PC-9 (cell line): ENCODE results near the gene TTC24. TPM values are rescaled to one million over a fixed set of nuclear protein-coding genes. Genes with fewer than 3 reads are reported as not detected.
A peak's percentile ranks its signal among the peaks of the same experiment; 100 is the strongest.

Experiments used
- BruUV-seq: library from RNA; stranded (reverse); fragments of 400-500 nt; replicated peaks from 2 replicates; lab custom pipeline; 2021; lab: Mats Ljungman, UMichigan
- CTCF ChIA-PET: fragments of 300-600 bp; sonication (Branson Sonifier 250); formaldehyde crosslinking; loops from one replicate; lab custom pipeline; 2022; ENCODE audit warnings: antibody characterized with exemption; lab: Charles Lee
- POLR2A ChIA-PET: fragments of 300-600 bp; sonication (Branson Sonifier 250); formaldehyde crosslinking; loops from one replicate; lab custom pipeline; 2022; ENCODE audit warnings: antibody characterized with exemption; ENCODE audit not compliant: unreplicated experiment; lab: Charles Lee
- DNase-seq, 2 experiments: peaks; one replicate each; pipeline versions ENCODE4 v3.0.0 to v3.0.0-alpha.2; 2015 to 2022; ENCODE audit warnings: mixed read lengths in 1 of 2
- H2AFZ ChIP-seq: fragments of 200-600 bp; sonication (generic); 2 replicates; pipeline ENCODE4 v1.8.1; 2017; ENCODE audit warnings: antibody characterized with exemption
- H3F3A ChIP-seq: fragments of 200-600 bp; sonication (generic); 2 replicates; pipeline ENCODE4 v1.8.1; 2017; ENCODE audit warnings: antibody characterized with exemption, mild to moderate bottlenecking, low read depth; ENCODE audit not compliant: insufficient read depth
- H3K27ac ChIP-seq: fragments of 200-600 bp; sonication (generic); 2 replicates; pipeline ENCODE4 v1.6.1; 2016; ENCODE audit warnings: mixed run types
- H3K27me3 ChIP-seq: fragments of 200-600 bp; sonication (generic); 2 replicates; pipeline ENCODE4 v1.6.1; 2016; ENCODE audit warnings: low read depth, mixed run types; ENCODE audit not compliant: insufficient read depth
- H3K36me3 ChIP-seq: fragments of 200-600 bp; sonication (generic); 2 replicates; pipeline ENCODE4 v1.6.1; 2016; ENCODE audit warnings: low read depth, mixed run types
- H3K4me1 ChIP-seq: fragments of 200-600 bp; sonication (generic); replicated peaks from 2 replicates; pipeline ENCODE4 v1.6.1; 2016; ENCODE audit warnings: mixed run types; ENCODE audit not compliant: insufficient read depth
- H3K4me2 ChIP-seq: fragments of 200-600 bp; sonication (generic); 2 replicates; pipeline ENCODE4 v1.6.1; 2017; ENCODE audit warnings: mixed run types
- H3K4me3 ChIP-seq: fragments of 200-600 bp; sonication (generic); 2 replicates; pipeline ENCODE4 v1.6.1; 2016; ENCODE audit warnings: mixed run types
- H3K79me2 ChIP-seq: fragments of 200-600 bp; sonication (generic); 2 replicates; pipeline ENCODE4 v1.6.1; 2017; ENCODE audit warnings: low read depth, mixed run types
- H3K9me2 ChIP-seq: fragments of 200-600 bp; sonication (generic); 2 replicates; pipeline ENCODE4 v1.8.1; 2017; ENCODE audit warnings: mild to moderate bottlenecking; ENCODE audit not compliant: insufficient read depth
- H3K9me3 ChIP-seq: fragments of 200-600 bp; sonication (generic); 2 replicates; pipeline ENCODE4 v1.8.1; 2016; ENCODE audit warnings: low read depth; ENCODE audit not compliant: insufficient read depth
- H4K20me1 ChIP-seq: fragments of 200-600 bp; sonication (generic); 2 replicates; pipeline ENCODE4 v1.8.1; 2017; ENCODE audit not compliant: insufficient read depth
- EZH2 ChIP-seq: fragments of 200-600 bp; sonication (generic); IDR thresholded peaks from 2 replicates; pipeline ENCODE4 v1.8.0; 2017; ENCODE audit warnings: antibody characterized with exemption, low read depth
- intact Hi-C: fragments of 100-400 bp; cut with micrococcal nuclease; formaldehyde crosslinking; loops from one replicate; pipeline ENCODE4 v1.10.0; 2022; ENCODE audit not compliant: unreplicated experiment
- total RNA-seq: library from RNA; stranded (reverse); gene quantifications from 2 replicates; pipeline ENCODE4 v1.2.3, GENCODE V29; 2021
- TF ChIP-seq, protein P1 (sequence below): fragments of 200-600 bp; sonication (generic); conservative IDR thresholded peaks from 2 replicates; pipeline ENCODE4 v1.6.1; 2017; ENCODE audit warnings: mixed run types, antibody characterized with exemption, mild to moderate bottlenecking, moderate library complexity

The TTC24 gene
- total RNA-seq, 1 experiment from 2014 or later, result not detected

DNA sequence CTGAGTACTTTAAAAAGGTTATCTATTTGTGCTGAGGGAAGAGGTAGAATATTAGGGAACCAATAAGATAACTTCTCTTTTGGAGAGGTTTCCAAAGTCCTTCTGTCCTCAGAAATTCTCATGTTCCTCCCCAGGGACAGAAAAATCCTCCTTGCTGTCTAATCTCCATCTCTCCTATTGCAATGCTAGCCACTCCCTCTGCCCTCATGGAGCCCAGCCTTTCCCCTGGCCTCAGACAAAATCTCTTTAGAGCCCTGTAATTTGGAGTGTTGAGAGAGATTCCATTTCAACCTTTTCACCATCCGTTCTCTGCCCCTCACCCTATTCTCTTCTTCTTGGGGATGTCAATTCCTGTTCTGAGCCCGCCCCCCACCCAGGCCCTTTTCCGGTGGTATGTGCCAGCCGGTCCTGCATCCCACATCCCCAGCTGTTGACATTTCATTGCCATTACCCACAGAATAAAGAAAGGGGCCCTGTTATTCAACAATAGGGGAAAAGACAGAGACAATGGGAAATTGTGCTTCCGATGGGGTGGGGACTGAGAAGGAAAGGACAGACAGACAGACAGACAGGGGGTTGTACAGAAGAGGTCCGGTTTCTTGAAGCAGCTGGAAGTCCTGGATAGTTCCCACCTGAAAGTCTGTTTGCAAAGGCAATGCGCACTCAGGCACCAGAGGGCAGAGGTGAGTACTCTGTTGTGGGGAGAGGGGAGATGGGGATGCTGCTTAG lies 39.5 kb downstream of the TTC24 start, which contains the start of gene HAPLN2:
HAPLN2 (plus strand) TSS at position 563 of the 729 bp plus-strand sequence. CDS start 4,076 bp downstream, outside the sequence.
- CTCF ChIA-PET, result no interaction called here
- POLR2A ChIA-PET, result no interaction called here
- H3K27me3 ChIP-seq, result peaks cover 41% of the 10 kb centered on the region

DNA sequence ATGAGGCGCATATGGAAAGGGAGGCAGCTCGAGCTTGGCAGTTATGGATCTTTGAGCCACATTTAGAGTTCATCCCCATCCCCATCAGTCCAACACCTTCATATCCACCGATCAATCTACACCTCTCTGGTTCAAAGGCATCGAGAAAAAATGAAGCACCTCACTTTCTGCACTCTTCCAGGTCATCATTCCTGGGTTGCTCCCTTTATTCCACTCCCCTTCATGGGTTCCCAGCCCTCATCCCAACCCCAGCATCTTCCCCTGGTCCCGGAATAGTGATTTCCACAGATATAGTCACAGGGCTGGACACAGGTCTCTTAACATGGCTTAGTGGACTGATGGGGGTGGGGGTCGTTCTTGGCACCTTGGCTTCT lies 40.0 kb downstream of the TTC24 start:
- H3K9me2 ChIP-seq, result no peaks in the 10 kb centered on the region
- H4K20me1 ChIP-seq, result no peaks in the 10 kb centered on the region; the same call in 1 of the 2 replicates
- peaks cover 16% of the 10 kb centered on the region; the same call in 1 of the 2 replicates for H3F3A ChIP-seq
- H3K36me3 ChIP-seq, result no peaks in the 10 kb centered on the region
- no TSS peak for BruUV-seq
- no peak overlapping the region for H3K4me2 ChIP-seq
- DNase-seq, result no peak
- peaks cover 46% of the 10 kb centered on the region for H3K27me3 ChIP-seq
- no peak overlapping the region for H3K27ac ChIP-seq
- no peak overlapping the region for H2AFZ ChIP-seq
- ChIA-PET POLR2A (no interaction called here), CTCF (interaction anchor here (0.8 kb wide), 1 partner anchor 10 kb away, joined by 4 read pairs; no protein-coding TSS in a partner anchor)
- H3K4me1 ChIP-seq, result peaks cover 22% of the 10 kb centered on the region
- no peaks in the 10 kb centered on the region for H3K79me2 ChIP-seq
- H3K9me3 ChIP-seq, result no peaks in the 10 kb centered on the region
- no peak overlapping the region for H3K4me3 ChIP-seq
- intact Hi-C loops, result no loop called here
- TF ChIP-seq EZH2, result no peak
- TF ChIP-seq, protein P1, sequence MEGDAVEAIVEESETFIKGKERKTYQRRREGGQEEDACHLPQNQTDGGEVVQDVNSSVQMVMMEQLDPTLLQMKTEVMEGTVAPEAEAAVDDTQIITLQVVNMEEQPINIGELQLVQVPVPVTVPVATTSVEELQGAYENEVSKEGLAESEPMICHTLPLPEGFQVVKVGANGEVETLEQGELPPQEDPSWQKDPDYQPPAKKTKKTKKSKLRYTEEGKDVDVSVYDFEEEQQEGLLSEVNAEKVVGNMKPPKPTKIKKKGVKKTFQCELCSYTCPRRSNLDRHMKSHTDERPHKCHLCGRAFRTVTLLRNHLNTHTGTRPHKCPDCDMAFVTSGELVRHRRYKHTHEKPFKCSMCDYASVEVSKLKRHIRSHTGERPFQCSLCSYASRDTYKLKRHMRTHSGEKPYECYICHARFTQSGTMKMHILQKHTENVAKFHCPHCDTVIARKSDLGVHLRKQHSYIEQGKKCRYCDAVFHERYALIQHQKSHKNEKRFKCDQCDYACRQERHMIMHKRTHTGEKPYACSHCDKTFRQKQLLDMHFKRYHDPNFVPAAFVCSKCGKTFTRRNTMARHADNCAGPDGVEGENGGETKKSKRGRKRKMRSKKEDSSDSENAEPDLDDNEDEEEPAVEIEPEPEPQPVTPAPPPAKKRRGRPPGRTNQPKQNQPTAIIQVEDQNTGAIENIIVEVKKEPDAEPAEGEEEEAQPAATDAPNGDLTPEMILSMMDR, result peak; percentile 8; the same call in 1 of the 2 replicates

More for the DNA sequence above, 39.5 kb downstream of the TTC24 start, which contains the start of gene HAPLN2:
- Histone ChIP-seq H3K27ac (no peak within 1 kb of the TSS), H3K4me2 (no peak within 1 kb of the TSS), H3K79me2 (no peaks in the 10 kb centered on the region), H4K20me1 (no peaks in the 10 kb centered on the region; the same call in 1 of the 2 replicates), H3F3A (peaks cover 16% of the 10 kb centered on the region; the same call in 1 of the 2 replicates), H3K4me1 (peaks cover 22% of the 10 kb centered on the region), H3K9me3 (no peaks in the 10 kb centered on the region), H3K9me2 (no peaks in the 10 kb centered on the region), H3K4me3 (no peak within 1 kb of the TSS), H3K36me3 (no peaks in the 10 kb centered on the region), H2AFZ (no peak within 1 kb of the TSS)
- BruUV-seq, result no TSS peak
- intact Hi-C loops, result no loop called here
- TF ChIP-seq, protein P1, result peak; percentile 64
- TF ChIP-seq EZH2, result no peak
- no peak for DNase-seq

DNA sequence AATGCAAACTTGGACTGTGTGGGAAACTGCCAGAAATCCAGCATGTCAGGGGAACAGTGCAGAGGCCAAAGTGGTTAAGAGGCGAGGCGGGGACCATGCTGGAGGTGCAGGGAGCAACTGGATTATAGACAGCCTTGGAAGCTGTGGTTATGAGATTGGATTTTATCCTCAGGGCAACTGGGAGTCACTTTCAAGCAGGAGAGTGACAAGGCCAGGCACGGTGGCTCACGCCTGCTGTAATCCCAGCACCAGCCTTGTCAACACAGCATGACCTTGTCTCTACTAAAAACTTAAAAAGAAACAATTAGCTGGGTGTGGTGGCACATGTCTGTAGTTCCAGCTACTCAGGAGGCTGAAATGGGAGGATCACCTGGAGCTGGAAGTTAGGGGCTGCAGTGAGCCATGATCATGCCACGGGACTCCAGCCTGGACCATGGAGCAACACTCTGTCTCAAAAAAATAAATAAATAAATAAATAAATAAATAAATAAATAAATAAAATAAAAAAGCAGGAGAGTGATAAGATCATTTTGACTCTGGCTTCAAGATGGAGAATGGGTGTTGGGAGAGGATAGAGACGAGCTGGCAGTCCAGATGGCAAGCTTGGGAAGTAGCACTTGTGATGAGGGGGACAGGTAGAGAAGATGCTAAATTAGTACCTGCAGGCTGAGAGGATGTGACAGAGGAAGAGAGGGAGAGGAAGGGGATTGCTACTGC lies 43.2 kb downstream of the TTC24 start:
- Histone ChIP-seq H4K20me1 (no peaks in the 10 kb centered on the region; the same call in 1 of the 2 replicates), H3K4me1 (peaks cover 14% of the 10 kb centered on the region), H3K36me3 (no peaks in the 10 kb centered on the region), H3K9me2 (no peaks in the 10 kb centered on the region), H3K27ac (no peak overlapping the region), H3K27me3 (peaks cover 34% of the 10 kb centered on the region), H3F3A (peaks cover 14% of the 10 kb centered on the region; the same call in 1 of the 2 replicates), H3K79me2 (no peaks in the 10 kb centered on the region), H3K9me3 (no peaks in the 10 kb centered on the region), H3K4me2 (peak overlapping the region; percentile 40), H3K4me3 (no peak overlapping the region), H2AFZ (no peak overlapping the region)
- DNase-seq, result peak in 1 of 2 experiments; percentile 66
- no TSS peak for BruUV-seq
- POLR2A ChIA-PET, result interaction anchor here (0.6 kb wide), 1 partner anchor 40 kb away, joined by 3 read pairs; no protein-coding TSS in a partner anchor
- intact Hi-C loops, result loop anchor here (10.0 kb wide), 1 partner anchor 302 kb away; the partner anchor contains the start of gene LRRC71
- CTCF ChIA-PET, result interaction anchor here (0.6 to 0.7 kb wide), 2 partner anchors 33 to 237 kb away, joined by 6 to 8 read pairs; no protein-coding TSS in a partner anchor
- TF ChIP-seq, protein P1, result no peak
- no peak for TF ChIP-seq EZH2
